Muscle of back (tissue), 11 donors: ENCODE measurements around the gene STIM2. TPM values are rescaled to one million over a fixed set of nuclear protein-coding genes. Genes with fewer than 3 reads are reported as not detected.

Source experiments
- DNase-seq, 3 donors: peaks; one replicate each; pipeline versions ENCODE4 v3.0.0 to v3.0.0-alpha.2; 2013
- polyA plus RNA-seq, 10 donors: library from polyadenylated mRNA; unstranded; fragments of 120-200 nt; gene quantifications; one replicate each; pipeline ENCODE4 v1.2.1, GENCODE V29; 2013; ENCODE audit not compliant: insufficient read length in 10 of 10

STIM2 gene
- polyA plus RNA-seq, 10 donors, result 37.5 to 68.9 (median 44.7) TPM

GRCh38 chr4:26836539-26836938 is 24.1 kb upstream of the STIM2 start:
- DNase-seq, result no peak

GRCh38 chr4:26837993-26838842 is 22.4 kb upstream of the STIM2 start:
- no peak for DNase-seq

GRCh38 chr4:26839016-26839415 is 21.6 kb upstream of the STIM2 start:
- DNase-seq, result no peak

GRCh38 chr4:26839534-26839951 is 21.1 kb upstream of the STIM2 start:
- peak in 1 of 3 donors; percentile 53 for DNase-seq

- DNase-seq, result no peak
Observed at GRCh38 chr4:26840786-26841185, 19.9 kb upstream of the STIM2 start.

- DNase-seq, result no peak
Observed at GRCh38 chr4:26842911-26843310, 17.7 kb upstream of the STIM2 start.

- DNase-seq, result no peak
Observed at GRCh38 chr4:26850528-26850927, 10.1 kb upstream of the STIM2 start.

- DNase-seq, result no peak
Observed at GRCh38 chr4:26851129-26851528, 9.5 kb upstream of the STIM2 start.

- no peak for DNase-seq
Observed at GRCh38 chr4:26854701-26855100, 5.9 kb upstream of the STIM2 start.

- DNase-seq, result no peak
Observed at GRCh38 chr4:26856906-26857277, 3.7 kb upstream of the STIM2 start.

- DNase-seq, result peak; percentile 82 to 94 (median 91)
Observed at GRCh38 chr4:26857278-26858034, 3.2 kb upstream of the STIM2 start.

- peak in 1 of 3 donors; percentile 36 for DNase-seq
Observed at GRCh38 chr4:26858035-26858918, 2.4 kb upstream of the STIM2 start.

- DNase-seq, result no peak
Observed at GRCh38 chr4:26858947-26859401, 1.7 kb upstream of the STIM2 start.

GRCh38 chr4:26859762-26860156 is 882 bp upstream of the STIM2 start:
- DNase-seq, result no peak

- peak; percentile 47 to 92 (median 65) for DNase-seq
Observed at GRCh38 chr4:26860922-26861433, 337 bp downstream of the STIM2 start.

- DNase-seq, result peak in 2 of 3 donors; percentile 64 to 81
Observed at GRCh38 chr4:26861434-26862186, 969 bp downstream of the STIM2 start.

GRCh38 chr4:26862381-26862915 is 1.8 kb downstream of the STIM2 start:
- DNase-seq, result no peak

GRCh38 chr4:26863512-26863911 is 2.9 kb downstream of the STIM2 start:
- no peak for DNase-seq

GRCh38 chr4:26864899-26865298 is 4.3 kb downstream of the STIM2 start:
- DNase-seq, result no peak

- DNase-seq, result no peak
Observed at GRCh38 chr4:26866203-26866602, 5.6 kb downstream of the STIM2 start.

- no peak for DNase-seq
Observed at GRCh38 chr4:26866781-26867180, 6.1 kb downstream of the STIM2 start.
